HCT116 (cell line): ENCODE measurements around the gene CHMP2A. TPM values are rescaled to one million over a fixed set of nuclear protein-coding genes. Genes with fewer than 3 reads are reported as not detected.

Experiments used
- ATAC-seq: fragments of 200-7000 bp; cut with Tn5 transposase; 2 replicates; pipeline ENCODE4 v1.9.1; 2020; ENCODE audit warnings: mild to moderate bottlenecking, moderate library complexity
- BruUV-seq: library from RNA; stranded (reverse); fragments of 400-500 nt; replicated peaks from 2 replicates; lab custom pipeline; 2021; lab: Mats Ljungman, UMichigan
- CTCF ChIA-PET: fragments of 300-600 bp; sonication (Branson Sonifier 250); formaldehyde crosslinking; loops from one replicate; lab custom pipeline; 2021; ENCODE audit warnings: antibody characterized with exemption; lab: Charles Lee
- POLR2A ChIA-PET: fragments of 300-600, 350-600 bp; sonication (Branson Sonifier 250); formaldehyde crosslinking; loops from one replicate; lab custom pipeline; 2021; ENCODE audit warnings: antibody characterized with exemption; lab: Charles Lee
- RAD21 ChIA-PET, 2 experiments: fragments of 300-600 bp; sonication (Branson Sonifier 250); formaldehyde crosslinking; loops; one replicate each; lab custom pipeline; 2023; ENCODE audit warnings: low total read pairs in 2 of 2; ENCODE audit not compliant: uncharacterized antibody in 2 of 2, unreplicated experiment in 2 of 2, low non-redundant PET in 1 of 2; lab: Charles Lee
- DNase-seq: peaks from one replicate; pipeline ENCODE4 v3.0.0-alpha.2; 2010; ENCODE audit warnings: low read depth, low spot score
- H2AFZ ChIP-seq: fragments of 200-600 bp; shearing (Covaris generic), sonication (generic); 2 replicates; pipeline ENCODE4 v1.6.1; 2017; ENCODE audit warnings: low read depth, mixed run types, mixed read lengths, antibody characterized with exemption, low read length; ENCODE audit not compliant: poor library complexity, severe bottlenecking
- H3K27ac ChIP-seq: 2 replicates; pipeline ENCODE4 v1.5.1; 2012; ENCODE audit warnings: low read depth, low read length
- H3K27me3 ChIP-seq: fragments of 200-600 bp; sonication (generic); 2 replicates; pipeline ENCODE4 v1.6.1; 2016; ENCODE audit warnings: mixed run types, low read length, mixed read lengths; ENCODE audit not compliant: insufficient read depth
- H3K36me3 ChIP-seq, 2 experiments: fragments of 200-500 bp in 1 of 2; fragments of 200-600 bp in 1 of 2; sonication (Bioruptor generic) in 1 of 2; sonication (generic) in 1 of 2; 2 replicates each; pipeline versions ENCODE4 v1.5.1 to v1.6.1; 2014 to 2016; ENCODE audit warnings: low read length in 2 of 2, inconsistent platforms in 1 of 2, mixed read lengths in 1 of 2, mixed run types in 1 of 2; ENCODE audit not compliant: insufficient read depth in 2 of 2, control insufficient read depth in 1 of 2
- H3K4me1 ChIP-seq, 2 experiments: fragments of 200-600 bp in 1 of 2; sonication (generic) in 1 of 2; 2 replicates each; pipeline versions ENCODE4 v1.5.1 to v1.6.1; 2012 to 2017; ENCODE audit warnings: low read length in 2 of 2, inconsistent platforms in 1 of 2, mild to moderate bottlenecking in 1 of 2, mixed read lengths in 1 of 2, mixed run types in 1 of 2, moderate library complexity in 1 of 2; ENCODE audit not compliant: insufficient read depth in 2 of 2, control insufficient read depth in 1 of 2
- H3K4me2 ChIP-seq: fragments of 200-600 bp; sonication (generic); 2 replicates; pipeline ENCODE4 v1.6.1; 2017; ENCODE audit warnings: mixed run types, low read length, mixed read lengths
- H3K4me3 ChIP-seq, 2 experiments: fragments of 200-600 bp in 1 of 2; sonication (generic) in 1 of 2; replicated peaks in 1 of 2; 2 replicates each; pipeline ENCODE4 v1.5.1; 2011 to 2016; ENCODE audit warnings: low read length in 2 of 2, control low read depth in 1 of 2, low read depth in 1 of 2, mild to moderate bottlenecking in 1 of 2, mixed read lengths in 1 of 2, mixed run types in 1 of 2
- H3K79me2 ChIP-seq: fragments of 200-600 bp; sonication (generic); 2 replicates; pipeline ENCODE4 v1.6.1; 2017; ENCODE audit warnings: mild to moderate bottlenecking, mixed run types, low read length, moderate library complexity, mixed read lengths; ENCODE audit not compliant: insufficient read depth
- H3K9ac ChIP-seq: fragments of 200-600 bp; sonication (generic); 2 replicates; pipeline ENCODE4 v1.6.1; 2016; ENCODE audit warnings: low read length, mixed read lengths
- H3K9me2 ChIP-seq: fragments of 200-600 bp; sonication (generic), shearing (Covaris generic); 2 replicates; pipeline ENCODE4 v1.6.1; 2017; ENCODE audit warnings: mixed run types, mild to moderate bottlenecking, moderate library complexity; ENCODE audit not compliant: insufficient read depth
- H3K9me3 ChIP-seq, 2 experiments: fragments of 200-500 bp in 1 of 2; fragments of 200-600 bp in 1 of 2; sonication (Bioruptor generic) in 1 of 2; sonication (generic) in 1 of 2; 2 replicates each; pipeline ENCODE4 v1.6.1; 2014 to 2017; ENCODE audit warnings: low read length in 2 of 2, mixed read lengths in 2 of 2, inconsistent platforms in 1 of 2, low read depth in 1 of 2, mild to moderate bottlenecking in 1 of 2, mixed run types in 1 of 2, moderate library complexity in 1 of 2; ENCODE audit not compliant: control insufficient read depth in 1 of 2, insufficient read depth in 1 of 2
- H4K20me1 ChIP-seq: fragments of 200-600 bp; sonication (generic), shearing (Covaris generic); 2 replicates; pipeline ENCODE4 v1.6.1; 2017; ENCODE audit warnings: mixed run types, mild to moderate bottlenecking, moderate library complexity; ENCODE audit not compliant: insufficient read depth
- ATF3 ChIP-seq: IDR thresholded peaks from 2 replicates; pipeline ENCODE4 v1.6.1; 2012
- ELF1 ChIP-seq: IDR thresholded peaks from 2 replicates; pipeline ENCODE4 v1.6.1; 2012; ENCODE audit warnings: low read depth, borderline replicate concordance
- FOSL1 ChIP-seq: IDR thresholded peaks from 2 replicates; pipeline ENCODE4 v1.6.1; 2012; ENCODE audit warnings: low read depth
- JUND ChIP-seq: IDR thresholded peaks from 2 replicates; pipeline ENCODE4 v1.6.1; 2012
- POLR2A ChIP-seq: IDR thresholded peaks from 2 replicates; pipeline ENCODE4 v1.7.0; 2011; ENCODE audit warnings: borderline replicate concordance; ENCODE audit not compliant: insufficient read depth, insufficient read length; ENCODE audit errors: extremely low read depth
- POLR2AphosphoS5 ChIP-seq: IDR thresholded peaks from 2 replicates; pipeline ENCODE4 v1.6.1; 2011; ENCODE audit warnings: mild to moderate bottlenecking, low read depth, low read length, moderate library complexity
- REST ChIP-seq: IDR thresholded peaks from 2 replicates; pipeline ENCODE4 v1.6.1; 2012; ENCODE audit warnings: low read depth
- TCF7L2 ChIP-seq: IDR thresholded peaks from 2 replicates; pipeline ENCODE4 v1.7.0; 2011; ENCODE audit warnings: borderline replicate concordance, inconsistent platforms; ENCODE audit not compliant: insufficient read depth, insufficient read length; ENCODE audit errors: extremely low read depth
- YY1 ChIP-seq: IDR thresholded peaks from 2 replicates; pipeline ENCODE4 v1.6.1; 2011; ENCODE audit warnings: low read length, low read depth, moderate library complexity, mild to moderate bottlenecking; ENCODE audit not compliant: insufficient replicate concordance; ENCODE audit errors: extremely low read depth
- ZBTB33 ChIP-seq: IDR thresholded peaks from 2 replicates; pipeline ENCODE4 v1.6.1; 2011; ENCODE audit warnings: mild to moderate bottlenecking, low read length, moderate library complexity; ENCODE audit not compliant: insufficient replicate concordance; ENCODE audit errors: extremely low read depth
- ZNF274 ChIP-seq: fragments of 200-500 bp; sonication (Bioruptor generic); IDR thresholded peaks from 2 replicates; pipeline ENCODE4 v1.6.1; 2014; ENCODE audit warnings: mild to moderate bottlenecking, low read depth, low read length, inconsistent platforms
- intact Hi-C: fragments of 100-400 bp; cut with micrococcal nuclease; formaldehyde crosslinking; loops from 2 replicates; pipeline ENCODE4 v1.10.0; 2022
- total RNA-seq: library from RNA; stranded (reverse); gene quantifications from one replicate; pipeline ENCODE4 v1.2.1, GENCODE V29; 2021; ENCODE audit not compliant: unreplicated experiment

The CHMP2A gene
- total RNA-seq, 1 experiment from 2014 or later: 125 TPM

GRCh38 chr19:58551123-58551497, 3.8 kb downstream of the CHMP2A start:
- intact Hi-C loops: no loop called here
- BruUV-seq: no TSS peak
- CTCF ChIA-PET: interaction anchor here (1.2 kb wide), 1 partner anchor 31 kb away, joined by 3 read pairs; the partner anchor contains the start of gene ZBTB45

More at GRCh38 chr19:58551123-58551497, 3.8 kb downstream of the CHMP2A start:
- H3K79me2 ChIP-seq: peaks cover 74% of the 10 kb centered on the region
- POLR2A ChIA-PET: no interaction called here
- H3K36me3 ChIP-seq: peaks cover 48 to 64% of the 10 kb centered on the region in 2 experiments; a peak in 3 of 4 replicates
- RAD21 ChIA-PET: no interaction called here
- no peak for TF ChIP-seq POLR2A
- TF ChIP-seq TCF7L2: no peak
- no peak for TF ChIP-seq ZBTB33
- TF ChIP-seq ZNF274: no peak
- no peak for TF ChIP-seq YY1
- no peak for TF ChIP-seq ELF1
- no peak for TF ChIP-seq FOSL1
- no peak for TF ChIP-seq ATF3
- TF ChIP-seq JUND: no peak
- TF ChIP-seq POLR2AphosphoS5: no peak
- TF ChIP-seq REST: no peak
- no peak overlapping the region for H3K4me3 ChIP-seq
- H3K4me1 ChIP-seq: peaks cover 13 to 29% of the 10 kb centered on the region in 2 experiments; a peak in 3 of 4 replicates
- H3K9me3 ChIP-seq: no peaks in the 10 kb centered on the region
- H3K27ac ChIP-seq: no peak overlapping the region
- no peak overlapping the region for H2AFZ ChIP-seq
- peaks cover 19% of the 10 kb centered on the region; the same call in 1 of the 2 replicates for H4K20me1 ChIP-seq
- H3K9me2 ChIP-seq: no peaks in the 10 kb centered on the region
- H3K9ac ChIP-seq: no peak overlapping the region
- H3K4me2 ChIP-seq: no peak overlapping the region
- ATAC-seq (no peak), DNase-seq (no peak)
- H3K27me3 ChIP-seq: no peaks in the 10 kb centered on the region
